Measurements from ENCODE around the gene C6orf47.

- TF ChIP-seq, protein P1, sequence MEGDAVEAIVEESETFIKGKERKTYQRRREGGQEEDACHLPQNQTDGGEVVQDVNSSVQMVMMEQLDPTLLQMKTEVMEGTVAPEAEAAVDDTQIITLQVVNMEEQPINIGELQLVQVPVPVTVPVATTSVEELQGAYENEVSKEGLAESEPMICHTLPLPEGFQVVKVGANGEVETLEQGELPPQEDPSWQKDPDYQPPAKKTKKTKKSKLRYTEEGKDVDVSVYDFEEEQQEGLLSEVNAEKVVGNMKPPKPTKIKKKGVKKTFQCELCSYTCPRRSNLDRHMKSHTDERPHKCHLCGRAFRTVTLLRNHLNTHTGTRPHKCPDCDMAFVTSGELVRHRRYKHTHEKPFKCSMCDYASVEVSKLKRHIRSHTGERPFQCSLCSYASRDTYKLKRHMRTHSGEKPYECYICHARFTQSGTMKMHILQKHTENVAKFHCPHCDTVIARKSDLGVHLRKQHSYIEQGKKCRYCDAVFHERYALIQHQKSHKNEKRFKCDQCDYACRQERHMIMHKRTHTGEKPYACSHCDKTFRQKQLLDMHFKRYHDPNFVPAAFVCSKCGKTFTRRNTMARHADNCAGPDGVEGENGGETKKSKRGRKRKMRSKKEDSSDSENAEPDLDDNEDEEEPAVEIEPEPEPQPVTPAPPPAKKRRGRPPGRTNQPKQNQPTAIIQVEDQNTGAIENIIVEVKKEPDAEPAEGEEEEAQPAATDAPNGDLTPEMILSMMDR (IDR thresholded peaks at IDR 0.05; ENCODE audit: low read depth, low read length), result peak; percentile 25; the same call in 1 of the 2 replicates
- TF ChIP-seq EZH2phosphoT487 (IDR thresholded peaks at IDR 0.05; ENCODE audit: low read depth), result no peak
Observed at GRCh38 chr6:31689249-31690110, 28.9 kb upstream of the C6orf47 start.
